Adrenal gland (tissue), 5 donors: ENCODE data around the gene ZCCHC4.

Source experiments
- CTCF ChIP-seq, 6 experiments: fragments of 450-650 bp in 4 of 6; fragments of 200-600 bp in 2 of 6; sonication (generic) in 1 of 6; IDR thresholded peaks; 1 replicate in 5 of 6; 2 replicates in 1 of 6; pipeline versions ENCODE4 v1.5.1 to v1.8.0; 2016 to 2021; ENCODE audit warnings: antibody characterized with exemption in 6 of 6, mild to moderate bottlenecking in 2 of 6, moderate library complexity in 1 of 6
- POLR2A ChIP-seq, 2 donors: fragments of 450-650 bp; IDR thresholded peaks; one replicate each; pipeline ENCODE4 v1.6.1; 2017; ENCODE audit warnings: antibody characterized with exemption in 2 of 2, mild to moderate bottlenecking in 2 of 2, moderate library complexity in 1 of 2
- donor health status: DM: no; HTN: no; CAD: no.

GRCh38 chr4:25321703-25322102, 9.1 kb downstream of the ZCCHC4 start:
- TF ChIP-seq CTCF (IDR thresholded peaks at IDR 0.05) (no peak), POLR2A (IDR thresholded peaks at IDR 0.05) (no peak)
